ENCODE results near the gene SCN5A. TPM values are rescaled to one million over a fixed set of nuclear protein-coding genes. Genes with fewer than 3 reads are reported as not detected.
"Not testable (repeated sequence)": the region's sequence is repeated elsewhere in the genome, so short reads cannot be mapped to it uniquely, and the experiment has no call there.

The SCN5A gene
- total RNA-seq, 1 experiment from 2014 or later = 0.54 TPM

GRCh38 chr3:38567498-38567897, 82.0 kb downstream of the SCN5A start:
- Histone ChIP-seq H3K36me3 (ENCODE audit: insufficient read depth, low read length, poor library complexity, severe bottlenecking) (no peaks in the 10 kb centered on the region), H3K4me1 (ENCODE audit: insufficient read depth, low read length, poor library complexity, severe bottlenecking) (no peaks in the 10 kb centered on the region), H3K4me3 (ENCODE audit: low read depth, low read length, poor library complexity, severe bottlenecking) (no peak overlapping the region), H3K9me3 (ENCODE audit: low read depth, low read length, poor library complexity, severe bottlenecking) (no peaks in the 10 kb centered on the region), H3K27me3 (replicated peaks; ENCODE audit: insufficient read depth, low read depth, low read length, poor library complexity) (no peaks in the 10 kb centered on the region), H3K27ac (ENCODE audit: low read depth, low read length, poor library complexity, severe bottlenecking) (no peak overlapping the region)
- POLR2A ChIA-PET (ENCODE audit: low non-redundant PET) = interaction anchor here (0.6 kb wide), 1 partner anchor 71 kb away, joined by 9 read pairs; no protein-coding TSS in a partner anchor
- no peak for DNase-seq (ENCODE audit: low spot score)
- CTCF ChIA-PET = no interaction called here
- intact Hi-C loops (cut with micrococcal nuclease; ENCODE audit: unreplicated experiment) = no loop called here
- BruUV-seq (replicated peaks) = no TSS peak
- TF ChIP-seq, protein P1, sequence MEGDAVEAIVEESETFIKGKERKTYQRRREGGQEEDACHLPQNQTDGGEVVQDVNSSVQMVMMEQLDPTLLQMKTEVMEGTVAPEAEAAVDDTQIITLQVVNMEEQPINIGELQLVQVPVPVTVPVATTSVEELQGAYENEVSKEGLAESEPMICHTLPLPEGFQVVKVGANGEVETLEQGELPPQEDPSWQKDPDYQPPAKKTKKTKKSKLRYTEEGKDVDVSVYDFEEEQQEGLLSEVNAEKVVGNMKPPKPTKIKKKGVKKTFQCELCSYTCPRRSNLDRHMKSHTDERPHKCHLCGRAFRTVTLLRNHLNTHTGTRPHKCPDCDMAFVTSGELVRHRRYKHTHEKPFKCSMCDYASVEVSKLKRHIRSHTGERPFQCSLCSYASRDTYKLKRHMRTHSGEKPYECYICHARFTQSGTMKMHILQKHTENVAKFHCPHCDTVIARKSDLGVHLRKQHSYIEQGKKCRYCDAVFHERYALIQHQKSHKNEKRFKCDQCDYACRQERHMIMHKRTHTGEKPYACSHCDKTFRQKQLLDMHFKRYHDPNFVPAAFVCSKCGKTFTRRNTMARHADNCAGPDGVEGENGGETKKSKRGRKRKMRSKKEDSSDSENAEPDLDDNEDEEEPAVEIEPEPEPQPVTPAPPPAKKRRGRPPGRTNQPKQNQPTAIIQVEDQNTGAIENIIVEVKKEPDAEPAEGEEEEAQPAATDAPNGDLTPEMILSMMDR (conservative IDR thresholded peaks at IDR 0.05; ENCODE audit: low read depth, low read length) = no peak
- TF ChIP-seq EZH2 (IDR thresholded peaks at IDR 0.05; ENCODE audit: borderline replicate concordance, low read depth, low read length, poor library complexity, severe bottlenecking) = no peak

DNA sequence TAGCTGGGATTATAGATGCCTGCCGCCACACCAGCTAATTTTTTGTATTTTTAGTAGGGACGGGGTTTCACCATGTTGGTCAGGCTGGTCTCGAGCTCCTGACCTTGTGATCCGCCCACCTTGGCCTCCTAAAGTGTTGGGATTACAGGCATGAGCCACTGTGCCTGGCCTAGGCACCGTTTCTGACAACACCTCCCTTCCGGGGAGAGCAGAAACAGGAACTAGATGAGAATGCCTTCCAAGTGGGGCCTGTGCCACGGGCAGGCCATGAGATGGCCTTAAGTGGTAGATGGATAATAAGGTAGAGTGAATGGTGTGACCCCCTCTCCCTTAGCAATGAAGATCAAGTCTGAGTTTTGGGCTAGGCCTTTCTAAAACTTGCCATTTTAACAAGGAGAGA, 82.7 kb downstream of the SCN5A start:
- POLR2A ChIA-PET (ENCODE audit: low non-redundant PET) = interaction anchor here (0.6 kb wide), 1 partner anchor 70 kb away, joined by 9 read pairs; no protein-coding TSS in a partner anchor
- H3K4me3 ChIP-seq (ENCODE audit: low read depth, low read length, poor library complexity, severe bottlenecking); H3K27ac ChIP-seq (ENCODE audit: low read depth, low read length, poor library complexity, severe bottlenecking); intact Hi-C loops (cut with micrococcal nuclease; ENCODE audit: unreplicated experiment); H3K4me1 ChIP-seq (ENCODE audit: insufficient read depth, low read length, poor library complexity, severe bottlenecking); H3K27me3 ChIP-seq (replicated peaks; ENCODE audit: insufficient read depth, low read depth, low read length, poor library complexity); H3K36me3 ChIP-seq (ENCODE audit: insufficient read depth, low read length, poor library complexity, severe bottlenecking); DNase-seq (ENCODE audit: low spot score); H3K9me3 ChIP-seq (ENCODE audit: low read depth, low read length, poor library complexity, severe bottlenecking); BruUV-seq (replicated peaks); CTCF ChIA-PET: not testable (repeated sequence)

GRCh38 chr3:38566215-38566528, 83.3 kb downstream of the SCN5A start:
- Histone ChIP-seq H3K4me3 (ENCODE audit: low read depth, low read length, poor library complexity, severe bottlenecking) (no peak overlapping the region), H3K36me3 (ENCODE audit: insufficient read depth, low read length, poor library complexity, severe bottlenecking) (no peaks in the 10 kb centered on the region), H3K9me3 (ENCODE audit: low read depth, low read length, poor library complexity, severe bottlenecking) (no peaks in the 10 kb centered on the region), H3K27ac (ENCODE audit: low read depth, low read length, poor library complexity, severe bottlenecking) (no peak overlapping the region), H3K27me3 (replicated peaks; ENCODE audit: insufficient read depth, low read depth, low read length, poor library complexity) (no peaks in the 10 kb centered on the region), H3K4me1 (ENCODE audit: insufficient read depth, low read length, poor library complexity, severe bottlenecking) (no peaks in the 10 kb centered on the region)
- ChIA-PET POLR2A (ENCODE audit: low non-redundant PET) (no interaction called here), CTCF (no interaction called here)
- no TSS peak for BruUV-seq (replicated peaks)
- DNase-seq (ENCODE audit: low spot score) = no peak
- intact Hi-C loops (cut with micrococcal nuclease; ENCODE audit: unreplicated experiment) = no loop called here
- TF ChIP-seq EZH2 (IDR thresholded peaks at IDR 0.05; ENCODE audit: borderline replicate concordance, low read depth, low read length, poor library complexity, severe bottlenecking) = no peak
- TF ChIP-seq, protein P1 (conservative IDR thresholded peaks at IDR 0.05; ENCODE audit: low read depth, low read length) = no peak

DNA sequence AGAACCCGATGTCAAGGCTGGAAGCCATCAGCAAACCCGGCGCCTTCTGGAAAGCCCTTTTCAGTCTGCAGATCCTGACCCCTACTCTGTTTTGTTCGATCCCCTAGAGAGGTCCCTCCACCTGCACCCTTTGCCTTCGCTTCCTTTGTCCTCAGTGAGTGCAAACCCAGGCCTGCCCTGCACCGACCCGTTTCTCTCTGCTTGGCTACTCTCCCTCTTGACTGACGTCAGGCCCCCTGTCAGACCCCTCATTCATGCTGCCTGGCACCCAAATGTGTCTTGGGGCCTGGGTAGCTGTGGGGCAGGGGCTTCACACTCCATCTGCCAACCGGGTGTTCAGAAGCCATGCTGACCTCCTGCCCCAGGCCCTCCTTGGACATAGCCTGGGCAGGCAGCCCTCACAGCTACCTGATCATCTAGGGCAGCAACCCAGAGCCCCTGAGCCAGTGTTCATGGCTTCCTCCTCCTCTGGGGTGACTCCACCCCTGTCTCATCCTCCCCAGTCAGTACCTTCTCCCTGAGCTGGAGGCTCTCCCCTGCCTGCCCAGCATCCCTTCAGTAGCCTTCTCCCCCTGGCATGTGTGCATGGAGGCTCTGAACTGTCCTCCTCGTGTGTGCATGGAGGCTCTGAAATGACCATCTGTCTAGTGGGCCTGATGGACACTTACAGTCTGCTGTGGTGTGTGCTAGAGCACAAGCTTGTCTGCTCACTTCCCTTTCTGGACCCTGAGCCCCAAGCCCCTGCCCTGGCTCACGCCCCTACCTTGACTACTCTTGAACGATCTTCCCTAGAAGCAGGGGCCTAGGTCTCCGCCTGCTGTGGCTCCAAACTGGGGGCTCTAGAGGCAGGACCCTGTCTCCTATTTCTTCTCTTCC, 83.9 kb downstream of the SCN5A start:
- no TSS peak for BruUV-seq (replicated peaks)
- Histone ChIP-seq H3K9me3 (ENCODE audit: low read depth, low read length, poor library complexity, severe bottlenecking) (no peaks in the 10 kb centered on the region), H3K27me3 (replicated peaks; ENCODE audit: insufficient read depth, low read depth, low read length, poor library complexity) (no peaks in the 10 kb centered on the region), H3K27ac (ENCODE audit: low read depth, low read length, poor library complexity, severe bottlenecking) (no peak overlapping the region), H3K4me1 (ENCODE audit: insufficient read depth, low read length, poor library complexity, severe bottlenecking) (no peaks in the 10 kb centered on the region), H3K36me3 (ENCODE audit: insufficient read depth, low read length, poor library complexity, severe bottlenecking) (no peaks in the 10 kb centered on the region), H3K4me3 (ENCODE audit: low read depth, low read length, poor library complexity, severe bottlenecking) (no peak overlapping the region)
- no peak for DNase-seq (ENCODE audit: low spot score)
- TF ChIP-seq EZH2 (IDR thresholded peaks at IDR 0.05; ENCODE audit: borderline replicate concordance, low read depth, low read length, poor library complexity, severe bottlenecking) = no peak
- TF ChIP-seq, protein P1 (conservative IDR thresholded peaks at IDR 0.05; ENCODE audit: low read depth, low read length) = no peak
- CTCF ChIA-PET = no interaction called here
- POLR2A ChIA-PET (ENCODE audit: low non-redundant PET) = no interaction called here
- intact Hi-C loops (cut with micrococcal nuclease; ENCODE audit: unreplicated experiment) = no loop called here

Data from A673 (cell line).